T-helper 22 cell (primary cell): Measurements from ENCODE around the gene GLT6D1.

Experiments
- DNase-seq: peaks from one replicate; pipeline ENCODE4 v3.0.0-alpha.2; 2020; ENCODE audit warnings: low read depth

The GLT6D1 gene

DNA sequence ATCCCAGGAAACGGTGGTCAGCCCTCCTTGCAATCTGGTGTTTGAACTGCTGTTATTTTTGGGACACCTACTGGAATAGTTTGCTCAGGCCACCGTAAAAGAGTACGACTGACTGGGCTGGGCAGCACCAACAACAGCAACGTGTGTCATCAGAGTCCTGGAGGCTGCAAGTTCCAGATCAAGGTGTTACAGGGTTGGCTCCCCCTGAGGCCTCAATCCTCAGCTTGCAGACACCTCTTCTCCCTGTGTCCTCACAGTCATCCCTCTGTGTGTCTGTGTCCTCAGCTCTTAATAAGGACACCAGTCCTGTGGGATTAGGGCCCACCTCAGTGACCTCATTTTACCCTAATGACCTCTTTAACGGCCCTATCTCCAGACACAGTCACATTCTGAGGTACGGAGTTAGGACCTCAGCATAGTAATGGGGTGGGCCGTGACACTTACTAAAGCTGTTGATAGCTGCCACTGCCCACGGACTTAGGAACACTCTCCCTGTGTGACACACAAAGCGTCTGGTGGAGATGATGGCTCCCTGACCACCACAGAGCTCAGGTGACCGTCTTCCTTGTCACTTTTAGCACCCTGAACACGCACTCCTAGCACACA, 16.8 kb downstream of the GLT6D1 start:
- DNase-seq = no peak

DNA sequence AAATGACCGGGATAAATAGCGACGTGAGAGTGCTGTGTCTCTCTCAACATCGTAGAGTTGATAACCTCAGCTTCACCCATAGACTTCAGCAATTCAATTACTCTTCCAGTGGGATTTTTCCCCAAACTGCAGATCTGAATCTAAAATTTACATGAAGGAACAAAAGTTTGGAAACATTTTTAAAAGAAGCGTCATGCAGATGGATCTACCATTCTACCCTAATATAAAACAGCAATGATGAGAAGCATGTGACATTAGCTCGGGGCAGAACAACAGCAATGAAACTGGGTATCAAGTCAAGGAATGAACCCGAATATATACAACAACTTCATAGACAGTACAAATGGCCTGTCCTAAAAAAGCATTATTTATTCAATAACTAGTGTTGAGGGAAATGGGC, 18.8 kb downstream of the GLT6D1 start:
- no peak for DNase-seq

DNA sequence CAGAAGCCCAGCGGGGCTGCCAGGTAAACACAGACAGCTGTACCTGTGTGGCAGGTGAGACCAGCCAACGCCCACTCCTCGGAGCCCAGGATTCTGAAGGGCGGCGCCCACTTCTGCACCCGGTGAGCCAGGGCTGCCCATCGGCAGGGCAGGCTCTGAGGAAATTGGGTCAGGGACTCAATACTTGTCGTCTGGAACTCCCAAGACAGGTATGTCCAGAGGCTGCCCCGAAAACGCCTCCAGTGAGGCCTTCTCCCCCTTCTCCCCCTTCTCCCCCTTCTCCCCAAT, 19.8 kb downstream of the GLT6D1 start:
- DNase-seq = no peak

DNA sequence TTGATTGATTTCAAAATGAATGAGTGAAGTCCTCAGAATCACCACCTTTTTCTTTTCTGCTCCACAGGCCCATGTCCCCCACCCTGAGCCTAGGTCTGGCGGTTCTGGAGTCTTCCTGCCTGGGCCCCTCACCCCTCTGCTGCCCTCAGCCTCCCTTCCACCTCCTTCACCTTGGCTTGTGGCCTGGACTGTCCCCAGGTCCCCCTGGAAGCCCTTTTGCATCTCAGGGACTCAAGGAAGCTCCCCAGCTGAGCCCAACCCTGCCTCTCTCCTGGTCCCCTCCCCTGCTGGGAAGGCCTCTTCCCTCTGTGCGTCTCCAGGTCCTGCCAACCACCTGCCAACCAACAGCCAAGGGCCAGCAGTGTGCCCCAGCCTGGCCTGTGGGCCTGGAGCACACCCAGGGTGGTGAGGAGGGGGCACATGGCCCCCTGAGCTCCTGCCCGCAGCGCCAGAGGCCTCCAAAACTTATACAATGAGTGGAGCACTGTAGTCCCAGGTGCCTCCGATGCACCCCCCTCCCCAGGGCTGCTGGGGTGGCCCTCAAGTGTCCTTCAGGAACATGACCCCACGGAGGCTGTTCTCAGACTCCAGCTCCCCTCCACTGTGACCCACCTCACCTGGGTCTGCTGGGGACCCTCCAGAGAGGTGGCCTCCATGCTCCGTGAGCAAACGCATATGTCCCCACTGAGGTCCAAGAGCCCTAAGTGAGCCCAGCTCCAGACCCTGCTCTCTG, 20.3 kb downstream of the GLT6D1 start:
- DNase-seq = no peak

DNA sequence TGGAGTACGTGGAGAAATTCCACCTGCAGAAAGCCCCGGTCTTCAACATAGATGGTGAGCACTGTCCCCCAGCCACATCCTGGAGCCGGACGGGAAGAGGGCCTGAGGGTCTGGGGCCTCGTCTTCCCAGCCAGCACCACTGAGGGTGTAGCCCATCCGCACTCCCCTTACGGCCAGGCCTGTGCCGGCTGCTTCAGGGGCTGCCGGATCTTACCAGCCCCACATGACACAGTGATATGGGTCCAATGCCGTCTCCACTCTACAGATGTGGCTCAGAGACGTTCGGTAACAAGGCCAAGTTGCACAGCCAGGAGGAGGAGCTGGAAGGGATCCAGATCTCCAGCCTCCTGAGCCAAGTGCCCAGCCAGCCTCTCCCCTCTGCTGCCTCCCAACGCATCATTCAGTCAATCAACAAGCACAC, 21.3 kb downstream of the GLT6D1 start:
- DNase-seq = no peak

DNA sequence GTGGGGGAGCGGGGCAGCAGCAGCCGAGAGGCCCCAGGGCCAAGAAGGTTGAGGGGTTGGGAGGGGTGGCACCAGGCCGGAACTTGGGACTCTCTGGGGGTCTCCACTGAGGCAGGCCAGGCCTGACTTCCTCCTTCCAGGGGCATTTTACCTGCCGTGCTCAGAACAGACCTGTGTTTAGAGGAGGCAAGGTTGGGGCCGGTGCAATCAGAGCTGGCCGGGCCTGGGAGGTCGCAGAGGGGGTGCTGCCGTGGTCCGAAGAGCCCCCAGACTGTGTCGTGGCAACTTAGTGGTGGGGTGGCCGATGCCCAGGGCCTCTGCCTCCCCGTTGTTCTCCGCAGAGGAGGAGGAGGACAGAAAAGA, 21.8 kb downstream of the GLT6D1 start:
- no peak for DNase-seq

DNA sequence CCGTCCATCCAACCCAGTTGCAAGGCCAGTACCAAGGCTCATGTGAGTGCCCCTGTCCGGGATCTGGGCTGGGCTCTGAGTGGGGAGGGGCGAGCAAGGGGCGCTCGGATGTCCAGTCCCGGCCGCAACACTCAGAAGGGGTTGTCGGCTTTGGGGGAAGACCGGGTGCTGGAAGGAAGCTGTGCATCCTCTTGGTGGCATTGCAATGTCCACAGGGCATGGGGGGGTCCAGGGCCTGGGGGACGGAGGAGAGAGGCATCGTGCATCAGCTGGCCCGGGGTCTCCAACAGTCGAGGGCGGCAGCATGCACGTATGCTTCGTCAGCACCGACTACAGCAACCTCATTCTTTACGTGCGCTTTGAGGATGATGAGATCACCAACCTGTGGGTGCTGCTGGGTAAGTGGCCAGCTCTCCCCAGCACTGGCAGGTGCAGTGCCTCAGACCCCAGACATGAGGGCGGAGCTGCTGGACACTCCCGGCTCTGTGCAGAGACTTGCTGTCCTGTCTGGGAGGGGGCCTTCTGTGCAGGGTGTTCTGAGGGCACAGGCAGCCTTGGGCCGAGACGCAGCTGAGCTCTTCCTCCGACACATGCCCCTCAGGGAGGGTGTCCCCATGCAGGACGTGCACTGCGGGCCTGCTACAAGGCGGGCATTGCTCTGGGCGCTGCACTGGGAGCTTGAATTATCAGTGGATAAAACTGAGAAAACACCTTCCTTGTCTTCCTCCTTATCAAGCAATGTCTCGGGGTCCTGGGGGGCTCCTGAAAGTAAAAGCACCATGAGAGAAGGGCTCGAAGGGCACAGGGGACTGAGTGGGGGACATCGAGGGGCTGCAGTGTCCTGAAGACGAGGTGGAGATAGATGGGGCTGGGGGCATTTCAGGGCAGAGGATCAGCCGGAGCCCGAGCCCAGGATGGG, 22.5 kb downstream of the GLT6D1 start:
- no peak for DNase-seq

DNA sequence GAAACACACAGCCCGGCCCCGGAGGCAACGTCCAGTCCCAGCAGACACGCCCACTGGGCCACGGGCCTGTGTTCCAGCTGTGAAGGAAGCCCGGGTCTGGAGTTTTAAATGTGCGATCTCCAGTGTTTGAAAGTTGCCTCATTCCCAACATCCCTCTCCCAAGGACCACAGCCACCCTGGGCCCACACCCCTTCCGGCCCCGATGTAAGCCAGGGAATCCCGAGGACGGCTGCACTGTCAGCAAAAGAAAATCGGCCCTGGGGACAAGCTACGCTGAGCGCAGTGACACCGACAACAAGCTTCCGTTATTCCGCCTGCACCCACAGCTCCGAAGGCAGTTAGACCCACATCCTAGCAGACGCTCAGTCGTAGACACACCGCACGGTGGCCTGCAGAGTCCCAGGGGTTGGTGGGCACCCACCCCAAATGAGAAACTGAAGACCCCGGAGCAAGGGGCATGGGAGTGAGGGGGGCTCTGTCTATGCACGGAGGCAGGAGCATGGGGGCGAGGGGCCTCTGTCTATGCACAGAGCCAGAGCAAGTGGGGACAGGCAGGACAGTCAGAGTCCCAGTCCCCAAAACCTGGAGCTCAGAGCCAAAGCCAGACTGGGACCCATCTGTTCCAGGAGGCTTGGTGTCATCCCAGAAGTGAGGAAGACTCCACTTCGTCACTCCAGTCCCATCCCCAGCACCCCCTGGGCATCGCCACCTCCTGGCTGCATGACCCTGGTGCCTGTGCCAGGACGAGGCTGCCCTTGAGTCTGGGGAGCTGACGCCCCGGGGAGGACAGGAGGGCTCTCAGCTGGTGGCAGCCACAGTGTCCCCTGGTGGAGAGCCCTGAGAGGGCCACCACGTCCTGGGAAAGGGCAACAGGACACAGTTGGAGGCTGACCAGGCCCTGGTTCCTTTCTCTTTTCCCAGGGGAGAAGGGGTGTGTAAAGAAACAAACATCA, 23.4 kb downstream of the GLT6D1 start:
- no peak for DNase-seq

DNA sequence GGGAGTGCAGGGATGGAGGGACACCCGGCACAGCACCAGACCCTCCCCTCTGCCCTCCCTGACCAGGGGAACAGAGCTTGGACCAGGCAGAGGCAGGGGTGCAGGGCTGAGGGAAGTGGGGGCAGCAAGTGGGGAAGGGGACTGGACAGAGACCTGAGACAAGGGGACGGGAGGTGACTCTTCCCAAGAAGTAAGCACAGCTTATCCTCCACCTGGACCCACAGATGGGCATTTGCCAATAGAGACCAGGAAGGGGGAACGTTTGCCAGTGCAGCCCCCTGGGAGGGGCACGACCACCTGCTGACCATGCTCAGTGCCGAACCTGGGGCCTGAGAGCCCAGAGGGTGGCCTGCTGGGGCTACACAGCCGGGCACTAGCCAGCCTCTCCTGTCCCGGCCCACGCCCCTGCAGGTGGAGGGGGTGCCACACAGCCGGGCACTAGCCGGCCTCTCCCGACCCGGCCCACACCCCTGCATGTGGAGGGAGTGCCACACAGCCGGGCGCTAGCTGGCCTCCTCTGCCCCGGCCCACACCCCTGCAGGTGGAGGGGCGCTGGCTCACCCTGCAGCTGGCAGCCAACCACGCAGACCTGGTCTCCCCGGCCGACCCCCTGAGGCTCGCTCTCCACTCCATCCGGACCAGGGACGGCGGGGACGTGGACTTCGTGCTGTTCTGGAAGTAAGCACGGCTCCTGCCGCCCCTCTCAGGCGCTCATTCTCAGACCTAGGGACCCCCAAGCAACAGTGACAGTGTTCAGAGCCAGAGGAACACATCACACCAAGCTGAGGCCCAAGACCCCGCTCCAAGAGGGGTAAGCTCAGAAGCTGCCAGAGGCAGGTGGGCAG, 24.3 kb downstream of the GLT6D1 start:
- no peak for DNase-seq

DNA sequence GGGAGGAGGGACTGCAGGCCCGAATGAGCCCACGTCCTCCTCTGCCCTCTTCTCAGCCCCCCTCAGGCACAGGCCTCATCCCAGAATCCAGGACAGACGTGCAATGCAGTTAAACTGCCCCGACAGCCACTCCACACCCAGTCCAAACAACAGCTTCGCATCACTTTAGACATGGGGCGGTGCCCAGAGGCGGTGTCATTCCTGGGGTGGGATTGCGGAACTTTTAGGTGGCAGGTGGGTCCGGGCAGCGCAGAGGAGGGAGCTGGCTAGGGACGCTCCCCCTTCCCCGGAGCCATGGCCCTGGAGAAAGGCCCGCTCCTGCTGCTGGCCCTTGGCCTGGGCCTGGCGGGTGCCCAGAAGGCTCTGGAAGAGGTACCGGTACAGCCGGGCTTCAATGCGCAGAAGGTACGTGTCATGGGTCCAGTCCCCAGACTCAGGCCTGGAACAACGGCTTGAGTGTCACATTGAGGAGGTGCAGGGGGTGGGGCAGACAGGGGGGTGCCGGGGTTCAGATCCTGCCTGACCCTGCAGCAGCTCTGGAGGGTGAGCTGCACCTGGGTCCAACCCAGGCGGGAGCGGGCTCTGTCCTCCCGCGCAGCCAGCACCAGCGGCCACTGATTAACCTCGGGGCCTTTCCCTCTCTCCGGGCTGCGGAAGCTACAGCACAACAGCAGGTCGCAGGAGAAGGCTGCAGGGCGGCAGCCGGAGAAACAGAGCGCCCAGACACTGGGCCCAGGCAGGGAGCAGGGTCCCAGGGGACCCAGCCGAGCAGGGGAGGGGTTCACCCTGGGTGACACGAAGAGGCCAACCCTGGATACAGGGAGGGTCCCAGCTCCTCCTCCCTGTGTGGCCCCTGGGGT, 25.2 kb downstream of the GLT6D1 start:
- DNase-seq = no peak

DNA sequence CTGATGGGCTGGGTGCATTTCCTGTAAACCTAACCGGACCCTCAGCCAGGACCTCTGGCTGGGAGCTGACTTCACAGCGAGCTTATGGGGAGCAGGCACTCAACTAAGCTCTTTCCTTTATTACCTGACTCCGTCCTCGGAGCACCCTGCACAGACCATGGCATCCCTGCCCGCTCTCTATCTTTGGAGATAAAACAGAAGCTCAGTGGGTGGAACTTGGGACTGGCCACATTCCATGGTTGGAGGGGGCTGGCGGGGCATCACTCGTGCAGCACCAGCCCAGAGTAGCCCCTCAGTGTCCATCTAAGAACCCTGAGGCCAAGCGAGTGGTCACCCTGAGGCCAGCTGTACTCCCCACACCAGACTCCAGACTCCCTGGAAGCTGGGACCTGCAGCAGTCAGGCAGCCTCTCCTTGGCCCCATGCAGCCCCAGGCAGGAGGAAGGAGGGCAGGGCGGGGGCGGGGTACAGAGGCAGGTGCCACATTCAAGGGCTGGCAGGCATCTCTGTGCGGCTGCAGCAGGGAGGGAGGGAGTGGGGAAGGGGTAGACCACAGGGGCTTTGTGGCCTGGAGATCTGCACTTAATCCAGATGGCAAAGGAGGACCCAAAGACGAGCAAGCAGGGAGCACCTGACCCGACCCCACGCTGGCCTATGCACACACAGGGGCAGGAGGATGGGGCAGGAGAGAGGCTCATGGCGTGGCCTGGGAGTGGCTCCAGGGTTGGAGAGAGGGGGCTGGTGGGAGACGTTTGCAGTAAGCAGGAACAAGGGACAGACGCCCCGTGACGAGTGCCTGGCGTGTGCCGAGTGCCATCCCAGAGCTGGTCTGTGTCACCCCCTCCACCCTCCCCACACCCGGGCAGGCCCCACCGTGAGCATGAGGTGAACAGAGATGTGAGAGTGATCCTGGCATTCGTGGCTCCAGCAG, 26.1 kb downstream of the GLT6D1 start:
- DNase-seq = no peak

DNA sequence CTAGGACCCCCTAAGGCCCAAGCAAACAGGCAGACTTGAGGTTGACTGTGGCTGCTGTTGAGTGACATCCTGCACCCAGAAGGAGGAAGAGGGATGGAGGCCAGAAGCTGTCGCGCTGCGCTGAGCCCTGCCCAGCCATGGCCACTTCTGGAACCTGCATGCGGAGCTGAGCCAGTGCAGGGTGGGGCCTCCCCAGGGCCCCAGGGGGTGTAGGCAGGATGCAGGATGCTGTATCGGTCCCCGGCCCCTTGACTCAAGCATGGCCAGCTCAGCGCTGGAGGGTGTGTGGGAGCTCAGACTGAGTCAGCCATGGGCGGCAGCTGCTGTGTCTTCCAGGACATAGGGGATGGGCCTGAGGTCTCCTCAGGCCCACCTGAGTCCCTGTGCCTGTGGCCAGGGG, 26.9 kb downstream of the GLT6D1 start:
- DNase-seq = no peak

DNA sequence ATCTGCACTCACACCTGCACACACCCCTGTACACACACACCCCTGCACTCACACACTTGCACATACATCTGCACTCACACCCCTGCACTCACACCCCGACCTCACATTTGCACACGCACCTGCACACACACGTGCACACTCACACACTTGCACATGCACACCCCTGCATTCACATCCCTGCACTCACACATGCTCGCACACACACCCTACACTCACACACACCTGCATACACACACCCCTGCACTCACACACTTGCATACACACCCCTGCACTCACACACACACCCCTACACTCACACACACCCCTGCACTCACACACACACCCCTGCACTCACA, 27.5 kb downstream of the GLT6D1 start:
- DNase-seq = no peak

DNA sequence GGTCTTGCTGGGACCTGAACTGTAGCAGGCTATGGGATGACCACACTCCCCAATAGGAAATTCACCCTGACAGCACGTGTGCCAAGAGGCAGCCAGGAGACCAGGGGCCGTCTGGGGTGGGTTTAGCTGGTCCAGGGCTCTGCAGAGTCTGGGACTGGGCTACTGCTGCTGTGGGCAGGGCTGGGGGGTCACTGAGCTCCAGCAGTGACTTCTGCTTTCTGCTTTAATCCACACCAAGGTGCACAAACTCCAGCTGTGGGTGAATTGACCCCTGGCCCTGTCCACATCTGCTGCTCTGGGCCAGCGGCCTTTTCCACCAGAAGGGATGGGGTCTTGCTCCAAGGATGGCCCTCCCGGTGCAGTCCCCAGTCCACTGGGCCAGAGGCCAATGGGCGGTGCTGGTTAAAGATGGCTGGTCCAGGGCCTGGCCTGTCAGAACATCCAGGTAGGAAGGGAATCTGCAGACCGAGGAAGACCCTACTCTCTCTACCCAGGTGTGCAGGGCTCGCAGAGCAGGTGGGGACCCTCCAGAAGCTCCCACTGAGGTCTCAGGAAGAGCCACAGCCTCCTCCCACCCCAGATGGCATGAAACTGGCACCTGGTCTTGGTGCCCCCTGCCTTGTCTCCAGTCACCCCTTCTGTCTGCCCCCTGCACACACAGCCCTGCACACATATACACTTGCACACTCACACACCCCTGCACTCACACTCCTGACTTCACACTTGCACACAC, 28.0 kb downstream of the GLT6D1 start:
- DNase-seq = no peak

DNA sequence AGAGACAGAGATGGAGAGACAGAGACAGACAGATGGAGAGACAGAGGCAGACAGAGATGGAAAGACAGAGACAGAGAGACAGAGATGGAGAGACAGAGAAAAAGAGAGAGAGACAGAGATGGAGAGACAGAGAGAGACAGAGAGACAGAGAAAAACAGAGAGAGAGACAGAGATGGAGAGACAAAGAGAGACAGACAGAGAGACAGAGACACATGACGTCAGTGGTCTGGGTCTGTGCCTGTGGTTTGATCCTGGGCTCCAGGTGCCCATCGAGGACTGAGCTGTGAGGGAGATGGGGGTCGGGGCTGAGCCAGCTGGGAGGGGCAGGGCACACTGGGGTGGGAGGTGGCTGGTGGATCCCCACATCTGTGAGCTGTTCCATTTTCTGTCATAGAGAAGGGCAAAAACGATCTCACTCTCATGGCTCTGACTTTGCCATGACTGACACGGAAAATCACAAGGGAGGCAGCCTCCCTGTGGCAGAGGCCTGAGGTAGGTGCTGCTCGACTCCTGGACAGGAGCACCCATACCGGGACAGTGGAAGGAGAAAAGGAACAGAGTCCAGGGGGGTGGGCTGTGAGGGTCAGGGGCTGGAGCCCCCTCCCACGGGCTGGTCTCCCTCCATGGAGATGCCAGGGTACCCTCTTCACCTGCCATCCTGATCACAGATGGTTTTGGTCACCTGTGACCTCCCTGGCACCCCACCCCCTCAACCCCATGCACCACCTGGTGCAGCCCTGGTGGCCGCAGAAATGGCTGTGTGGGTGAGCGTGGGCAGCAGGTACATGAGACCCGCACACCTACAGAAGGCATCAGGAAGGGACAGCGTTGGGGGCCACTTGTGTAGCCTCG, 28.8 kb downstream of the GLT6D1 start:
- no peak for DNase-seq

DNA sequence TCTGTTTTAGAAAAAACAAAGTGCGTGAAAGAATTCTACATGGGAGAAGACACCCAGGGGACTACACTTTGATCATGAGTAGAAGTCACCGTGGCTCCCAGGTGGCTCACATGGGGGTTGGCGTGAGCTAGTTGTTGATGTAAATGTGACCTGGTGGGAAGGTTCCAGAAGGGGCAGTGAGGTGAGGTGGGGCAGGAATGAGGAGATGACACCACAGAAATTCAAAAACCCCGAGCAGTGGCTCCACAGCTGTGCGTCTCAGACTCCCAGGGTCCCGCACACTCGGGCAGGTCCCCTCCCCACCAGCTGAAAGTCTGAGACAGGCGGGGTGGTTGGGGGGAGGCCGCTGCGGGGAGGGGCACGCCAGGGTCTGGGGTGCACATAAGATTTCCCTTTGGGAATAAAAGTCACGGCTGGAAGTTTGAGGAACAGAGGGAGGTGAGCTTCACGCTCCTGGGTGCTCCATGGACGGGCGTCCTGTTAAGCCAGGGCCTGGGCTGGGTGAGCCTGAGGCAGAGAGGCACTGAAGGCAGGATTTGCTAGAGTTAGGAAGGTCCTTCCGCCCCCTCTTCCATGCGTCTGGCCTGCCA, 29.9 kb downstream of the GLT6D1 start:
- DNase-seq = no peak

DNA sequence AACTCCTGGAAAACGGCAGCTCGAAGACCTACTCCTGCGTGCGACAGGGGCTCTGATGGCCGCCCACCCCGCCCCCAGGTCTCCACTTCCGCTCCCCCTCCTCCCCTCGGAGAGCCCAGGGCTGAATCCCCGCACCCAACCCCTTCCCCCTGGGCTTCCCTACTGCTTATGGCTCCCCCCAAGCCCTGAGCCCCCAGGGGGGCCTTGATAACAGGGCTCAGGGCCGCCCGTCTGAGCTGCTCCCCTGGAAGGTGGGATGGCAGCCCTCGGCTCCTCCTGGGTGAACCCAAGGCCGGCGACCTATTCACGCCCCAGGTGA, 30.4 kb downstream of the GLT6D1 start:
- no peak for DNase-seq
